Stomach (tissue), 4 donors: ENCODE results near the gene XRCC4.

Source experiments
- CTCF ChIP-seq, 7 experiments: fragments of 450-650 bp in 4 of 7; fragments of 200-600 bp in 3 of 7; sonication (generic) in 3 of 7; IDR thresholded peaks; one replicate each; pipeline ENCODE4 v1.5.1; 2016 to 2019; ENCODE audit warnings: antibody characterized with exemption in 7 of 7, control low read depth in 2 of 7, mild to moderate bottlenecking in 1 of 7
- POLR2A ChIP-seq, 4 donors: fragments of 450-650 bp; IDR thresholded peaks; one replicate each; pipeline ENCODE4 v1.6.1; 2016; ENCODE audit warnings: antibody characterized with exemption in 4 of 4, control low read depth in 2 of 4, mild to moderate bottlenecking in 1 of 4, moderate library complexity in 1 of 4
- POLR2AphosphoS5 ChIP-seq, 3 donors: sonication (generic); formaldehyde crosslinking; IDR thresholded peaks; one replicate each; pipeline ENCODE4 v1.6.1; 2016; ENCODE audit warnings: antibody characterized with exemption in 3 of 3

GRCh38 chr5:83362526-83362925 lies 285.2 kb downstream of the XRCC4 start:
- TF ChIP-seq CTCF (IDR thresholded peaks at IDR 0.05): no peak
- no peak for TF ChIP-seq POLR2AphosphoS5 (IDR thresholded peaks at IDR 0.05)
- TF ChIP-seq POLR2A (IDR thresholded peaks at IDR 0.05): no peak
